ENCODE results near the gene RBCK1.

GRCh38 chr20:431012-431904 is 23.2 kb downstream of the RBCK1 start:
- TF ChIP-seq CTCF (IDR thresholded peaks at IDR 0.05), result peak in 3 of 4 experiments; percentile 33 to 49 (median 35)
- TF ChIP-seq POLR2AphosphoS5 (IDR thresholded peaks at IDR 0.05), result no peak
- TF ChIP-seq POLR2A (IDR thresholded peaks at IDR 0.05), result no peak
